Mucosa of descending colon (tissue), 3 donors: Measurements from ENCODE around the gene TSFM. TPM values are rescaled to one million over a fixed set of nuclear protein-coding genes. Genes with fewer than 3 reads are reported as not detected.

Experiments used
- ATAC-seq: fragments of 200-7000 bp; cut with Tn5 transposase; one replicate; pipeline ENCODE4 v1.9.1; 2020; ENCODE audit warnings: mild to moderate bottlenecking, moderate library complexity
- DNase-seq, 3 donors: peaks; one replicate each; pipeline ENCODE4 v3.0.0-alpha.2; 2020
- H3K36me3 ChIP-seq: fragments of 200-600 bp; one replicate; pipeline ENCODE4 v1.8.0; 2021; ENCODE audit warnings: low read depth, mild to moderate bottlenecking
- H3K4me1 ChIP-seq: fragments of 200-600 bp; one replicate; pipeline ENCODE4 v1.8.0; 2021; ENCODE audit warnings: low read depth, mild to moderate bottlenecking
- H3K4me3 ChIP-seq: fragments of 200-600 bp; one replicate; pipeline ENCODE4 v1.8.0; 2021; ENCODE audit warnings: mild to moderate bottlenecking
- H3K9me3 ChIP-seq: fragments of 200-600 bp; one replicate; pipeline ENCODE4 v1.8.0; 2021; ENCODE audit warnings: mild to moderate bottlenecking
- intact Hi-C, 2 donors: fragments of 100-400 bp; cut with DNase I in 1 of 2; cut with micrococcal nuclease in 1 of 2; formaldehyde crosslinking; loops; one replicate each; pipeline versions ENCODE4 v1.11.0 to v1.11.1; 2022; cut with DNase I, micrococcal nuclease
- total RNA-seq, 3 donors: library from RNA; stranded (reverse); fragmentation: NEBNext Ultra II Directional in 2 of 3; extraction: Animal tissue kit (Norgen Biotek cat#: 25700) in 2 of 3; gene quantifications; one replicate each; pipeline versions ENCODE4 v1.2.1 to v1.2.4, GENCODE V29; 2021 to 2023
- TF ChIP-seq, protein P1 (sequence below): fragments of 200-600 bp; IDR thresholded peaks from one replicate; pipeline ENCODE4 v1.8.0; 2022; ENCODE audit warnings: antibody characterized with exemption, mild to moderate bottlenecking
- donor health status: DM: no; HTN: no; CAD: no; lungs with moderate emphysema.
- donor health status: DM: no; HTN: no; CAD: no.
- donor health status: DM: no; HTN: yes; CAD: no.

Gene TSFM
- total RNA-seq, 3 donors from 2014 or later = 26.1 to 32.9 (median 29.0) TPM

GRCh38 chr12:57835366-57836288, 53.0 kb downstream of the TSFM start:
- intact Hi-C loops = loop anchor here in 1 of 2 donors (5.0 kb wide), 1 partner anchor 62 kb away; no protein-coding TSS in a partner anchor
- no peaks in the 10 kb centered on the region for H3K36me3 ChIP-seq
- H3K9me3 ChIP-seq = no peaks in the 10 kb centered on the region
- DNase-seq (no peak), ATAC-seq (no peak)
- peaks cover 93% of the 10 kb centered on the region for H3K4me1 ChIP-seq
- TF ChIP-seq, protein P1, sequence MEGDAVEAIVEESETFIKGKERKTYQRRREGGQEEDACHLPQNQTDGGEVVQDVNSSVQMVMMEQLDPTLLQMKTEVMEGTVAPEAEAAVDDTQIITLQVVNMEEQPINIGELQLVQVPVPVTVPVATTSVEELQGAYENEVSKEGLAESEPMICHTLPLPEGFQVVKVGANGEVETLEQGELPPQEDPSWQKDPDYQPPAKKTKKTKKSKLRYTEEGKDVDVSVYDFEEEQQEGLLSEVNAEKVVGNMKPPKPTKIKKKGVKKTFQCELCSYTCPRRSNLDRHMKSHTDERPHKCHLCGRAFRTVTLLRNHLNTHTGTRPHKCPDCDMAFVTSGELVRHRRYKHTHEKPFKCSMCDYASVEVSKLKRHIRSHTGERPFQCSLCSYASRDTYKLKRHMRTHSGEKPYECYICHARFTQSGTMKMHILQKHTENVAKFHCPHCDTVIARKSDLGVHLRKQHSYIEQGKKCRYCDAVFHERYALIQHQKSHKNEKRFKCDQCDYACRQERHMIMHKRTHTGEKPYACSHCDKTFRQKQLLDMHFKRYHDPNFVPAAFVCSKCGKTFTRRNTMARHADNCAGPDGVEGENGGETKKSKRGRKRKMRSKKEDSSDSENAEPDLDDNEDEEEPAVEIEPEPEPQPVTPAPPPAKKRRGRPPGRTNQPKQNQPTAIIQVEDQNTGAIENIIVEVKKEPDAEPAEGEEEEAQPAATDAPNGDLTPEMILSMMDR = no peak
- H3K4me3 ChIP-seq = no peak overlapping the region

GRCh38 chr12:57836442-57837375, 54.1 kb downstream of the TSFM start:
- H3K4me1 ChIP-seq = peaks cover 93% of the 10 kb centered on the region
- peak; percentile 62 for ATAC-seq
- no peaks in the 10 kb centered on the region for H3K9me3 ChIP-seq
- DNase-seq = peak; percentile 68 to 76 (median 69)
- H3K36me3 ChIP-seq = no peaks in the 10 kb centered on the region
- intact Hi-C loops = loop anchor here in 1 of 2 donors (5.0 kb wide), 1 partner anchor 61 kb away; no protein-coding TSS in a partner anchor
- TF ChIP-seq, protein P1 = no peak
- no peak overlapping the region for H3K4me3 ChIP-seq

- intact Hi-C loops = loop anchor here in 1 of 2 donors (5.0 kb wide), 1 partner anchor 59 kb away; no protein-coding TSS in a partner anchor
- Histone ChIP-seq H3K4me3 (no peak overlapping the region), H3K9me3 (no peaks in the 10 kb centered on the region), H3K4me1 (peaks cover 98% of the 10 kb centered on the region), H3K36me3 (no peaks in the 10 kb centered on the region)
- DNase-seq = no peak
- TF ChIP-seq, protein P1 = no peak
- peak; percentile 21 for ATAC-seq
Observed at GRCh38 chr12:57837864-57838562, 55.4 kb downstream of the TSFM start.

DNA sequence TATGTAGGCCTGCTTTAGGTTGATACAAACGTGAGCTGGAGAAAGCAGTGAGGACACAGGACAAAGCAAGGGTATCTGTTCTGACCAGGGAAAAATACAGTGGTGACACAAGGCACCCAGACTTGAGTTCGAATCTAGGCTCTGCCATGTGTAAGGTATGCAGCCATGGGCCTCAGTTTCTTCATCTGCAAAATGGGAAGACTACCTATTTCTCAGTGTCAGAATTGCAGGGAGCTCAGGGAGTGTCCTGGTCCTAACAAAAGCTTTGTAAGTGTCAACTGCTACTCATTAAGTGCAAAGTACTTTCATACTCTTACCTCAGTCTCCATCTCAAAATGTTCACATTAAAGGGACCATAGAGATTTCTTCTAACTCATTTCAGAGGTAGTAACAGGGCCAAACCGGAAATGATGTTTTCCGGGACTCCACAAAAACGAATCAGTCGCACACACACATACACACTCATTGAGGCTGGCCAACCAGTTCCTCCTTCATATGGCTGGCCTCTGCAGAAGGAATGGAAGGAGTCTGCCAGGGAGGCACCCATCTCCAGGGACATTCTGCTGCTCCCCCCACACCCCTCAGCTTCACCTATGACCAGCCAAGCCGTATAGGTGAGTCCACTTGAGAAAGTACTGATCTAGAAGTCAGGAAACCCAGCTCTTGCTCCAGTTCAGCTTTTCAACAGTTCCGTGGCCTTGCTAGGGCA, 56.2 kb downstream of the TSFM start:
- peak; percentile 2 for ATAC-seq
- intact Hi-C loops = loop anchor here in 1 of 2 donors (5.0 kb wide), 1 partner anchor 59 kb away; no protein-coding TSS in a partner anchor
- TF ChIP-seq, protein P1 = no peak
- Histone ChIP-seq H3K9me3 (no peaks in the 10 kb centered on the region), H3K4me1 (peaks cover 98% of the 10 kb centered on the region), H3K4me3 (no peak overlapping the region), H3K36me3 (no peaks in the 10 kb centered on the region)
- DNase-seq = no peak
